Tibial nerve (tissue), 4 donors: Measurements from ENCODE around the gene TUSC2.

Source experiments
- EP300 ChIP-seq, 2 donors: sonication (generic); formaldehyde crosslinking; IDR thresholded peaks; one replicate each; pipeline ENCODE4 v1.6.1; 2017; ENCODE audit warnings: antibody characterized with exemption in 2 of 2, mild to moderate bottlenecking in 1 of 2
- POLR2A ChIP-seq, 2 donors: fragments of 450-650 bp; IDR thresholded peaks; one replicate each; pipeline ENCODE4 v1.6.1; 2017; ENCODE audit warnings: antibody characterized with exemption in 2 of 2, mild to moderate bottlenecking in 2 of 2, moderate library complexity in 2 of 2
- TF ChIP-seq, protein P1 (sequence below), 5 experiments: fragments of 200-600 bp in 3 of 5; fragments of 450-650 bp in 2 of 5; sonication (generic) in 3 of 5; IDR thresholded peaks; one replicate each; pipeline ENCODE4 v1.5.1; 2016 to 2019; ENCODE audit warnings: antibody characterized with exemption in 5 of 5, mild to moderate bottlenecking in 3 of 5, moderate library complexity in 2 of 5

GRCh38 chr3:50338965-50339364 lies 10.9 kb upstream of the TUSC2 start:
- TF ChIP-seq, protein P1, sequence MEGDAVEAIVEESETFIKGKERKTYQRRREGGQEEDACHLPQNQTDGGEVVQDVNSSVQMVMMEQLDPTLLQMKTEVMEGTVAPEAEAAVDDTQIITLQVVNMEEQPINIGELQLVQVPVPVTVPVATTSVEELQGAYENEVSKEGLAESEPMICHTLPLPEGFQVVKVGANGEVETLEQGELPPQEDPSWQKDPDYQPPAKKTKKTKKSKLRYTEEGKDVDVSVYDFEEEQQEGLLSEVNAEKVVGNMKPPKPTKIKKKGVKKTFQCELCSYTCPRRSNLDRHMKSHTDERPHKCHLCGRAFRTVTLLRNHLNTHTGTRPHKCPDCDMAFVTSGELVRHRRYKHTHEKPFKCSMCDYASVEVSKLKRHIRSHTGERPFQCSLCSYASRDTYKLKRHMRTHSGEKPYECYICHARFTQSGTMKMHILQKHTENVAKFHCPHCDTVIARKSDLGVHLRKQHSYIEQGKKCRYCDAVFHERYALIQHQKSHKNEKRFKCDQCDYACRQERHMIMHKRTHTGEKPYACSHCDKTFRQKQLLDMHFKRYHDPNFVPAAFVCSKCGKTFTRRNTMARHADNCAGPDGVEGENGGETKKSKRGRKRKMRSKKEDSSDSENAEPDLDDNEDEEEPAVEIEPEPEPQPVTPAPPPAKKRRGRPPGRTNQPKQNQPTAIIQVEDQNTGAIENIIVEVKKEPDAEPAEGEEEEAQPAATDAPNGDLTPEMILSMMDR (IDR thresholded peaks at IDR 0.05): peak in 1 of 5 experiments; percentile 20
- TF ChIP-seq EP300 (IDR thresholded peaks at IDR 0.05): no peak
- TF ChIP-seq POLR2A (IDR thresholded peaks at IDR 0.05): no peak
